Spleen (tissue), 11 donors: ENCODE measurements around the gene METAP1D. TPM values are rescaled to one million over a fixed set of nuclear protein-coding genes. Genes with fewer than 3 reads are reported as not detected.

ENCODE experiments used
- DNase-seq: peaks from one replicate; pipeline ENCODE4 v3.0.0-alpha.2; 2020
- H3K27ac ChIP-seq, 8 donors: fragments of 200-600 bp; sonication (generic) in 7 of 8; 1 replicate in 4 of 8; 2 replicates in 4 of 8; pipeline versions ENCODE4 v1.5.0 to v1.8.0; 2016 to 2021; ENCODE audit warnings: inconsistent platforms in 4 of 8, mild to moderate bottlenecking in 4 of 8, moderate library complexity in 1 of 8
- H3K27me3 ChIP-seq, 7 donors: fragments of 200-600 bp; sonication (generic) in 6 of 7; replicated peaks in 1 of 7; 1 replicate in 4 of 7; 2 replicates in 3 of 7; pipeline versions ENCODE4 v1.5.0 to v1.8.0; 2016 to 2021; ENCODE audit warnings: inconsistent platforms in 3 of 7, mild to moderate bottlenecking in 1 of 7
- H3K36me3 ChIP-seq, 6 donors: fragments of 200-600 bp; sonication (generic) in 5 of 6; 1 replicate in 4 of 6; 2 replicates in 2 of 6; pipeline versions ENCODE4 v1.5.0 to v1.8.0; 2016 to 2021; ENCODE audit warnings: inconsistent platforms in 2 of 6
- H3K4me1 ChIP-seq, 6 donors: fragments of 200-600 bp; sonication (generic) in 5 of 6; 1 replicate in 3 of 6; 2 replicates in 3 of 6; pipeline versions ENCODE4 v1.5.0 to v1.8.0; 2016 to 2021; ENCODE audit warnings: inconsistent platforms in 3 of 6
- H3K4me3 ChIP-seq, 8 donors: fragments of 200-600 bp; sonication (generic) in 7 of 8; 1 replicate in 4 of 8; 2 replicates in 4 of 8; pipeline versions ENCODE4 v1.5.0 to v1.8.0; 2016 to 2021; ENCODE audit warnings: inconsistent platforms in 4 of 8, mild to moderate bottlenecking in 4 of 8, moderate library complexity in 2 of 8
- H3K9me3 ChIP-seq, 8 donors: fragments of 200-600 bp; sonication (generic) in 7 of 8; 1 replicate in 4 of 8; 2 replicates in 4 of 8; pipeline versions ENCODE4 v1.5.0 to v1.8.0; 2016 to 2021; ENCODE audit warnings: inconsistent platforms in 4 of 8
- POLR2A ChIP-seq, 3 donors: fragments of 450-650 bp; IDR thresholded peaks; one replicate each; pipeline ENCODE4 v1.5.1; 2017; ENCODE audit warnings: antibody characterized with exemption in 3 of 3, mild to moderate bottlenecking in 1 of 3
- POLR2AphosphoS5 ChIP-seq, 3 donors: sonication (generic); formaldehyde crosslinking; IDR thresholded peaks; one replicate each; pipeline ENCODE4 v1.5.1; 2017; ENCODE audit warnings: antibody characterized with exemption in 3 of 3
- WGBS, 5 donors: extraction: QIAGEN DNeasy Blood & Tissue Kit in 3 of 5; methylation state at CpG; one replicate each; pipeline versions ENCODE4 v1.1.5 to v1.1.7; 2013 to 2018; 5-methylcytosine and 5-hydroxymethylcytosine counted together
- intact Hi-C: fragments of 100-400 bp; cut with DNase I; formaldehyde crosslinking; loops from one replicate; pipeline ENCODE4 v1.15.0; 2023; ENCODE audit warnings: low total_unique reads
- polyA plus RNA-seq, 3 donors: library from polyadenylated mRNA; stranded (reverse); fragments of 200-250 nt; gene quantifications; one replicate each; pipeline ENCODE4 v1.2.1, GENCODE V29; 2013
- total RNA-seq, 7 donors: library from RNA; depleted of rRNA in 3 of 7; stranded (reverse); fragments of >200 nt in 3 of 7; fragmentation: NEBNext Ultra II Directional in 4 of 7; extraction: Animal tissue kit (Norgen Biotek cat#: 25700) in 4 of 7; gene quantifications; one replicate each; pipeline versions ENCODE4 v1.1.0 to v1.2.1, GENCODE V29; 2016 to 2021
- TF ChIP-seq, protein P1 (sequence below), 11 experiments: fragments of 200-600 bp in 7 of 11; fragments of 450-650 bp in 4 of 11; sonication (generic) in 4 of 11; IDR thresholded peaks in 8 of 11; conservative IDR thresholded peaks in 3 of 11; 1 replicate in 7 of 11; 2 replicates in 4 of 11; pipeline versions ENCODE4 v1.4.0 to v1.8.0; 2016 to 2021; ENCODE audit warnings: antibody characterized with exemption in 11 of 11, inconsistent platforms in 4 of 11, mild to moderate bottlenecking in 1 of 11
- donor health status: healthy with polysubstance abuse.
- donor health status: DM: no; HTN: no; CAD: no; lungs with moderate emphysema.
- donor health status: DM: no; HTN: no; CAD: no.
- donor health status: Bipolar disorder and iron deficiency.
- donor health status: healthy.
- donor health status: DM: no; HTN: no; CAD: no.
- donor health status: DM: yes; HTN: yes; CAD: no.

Gene METAP1D
- total and polyA plus RNA-seq, 10 donors = 4.9 to 11.9 (median 8.0) TPM

DNA sequence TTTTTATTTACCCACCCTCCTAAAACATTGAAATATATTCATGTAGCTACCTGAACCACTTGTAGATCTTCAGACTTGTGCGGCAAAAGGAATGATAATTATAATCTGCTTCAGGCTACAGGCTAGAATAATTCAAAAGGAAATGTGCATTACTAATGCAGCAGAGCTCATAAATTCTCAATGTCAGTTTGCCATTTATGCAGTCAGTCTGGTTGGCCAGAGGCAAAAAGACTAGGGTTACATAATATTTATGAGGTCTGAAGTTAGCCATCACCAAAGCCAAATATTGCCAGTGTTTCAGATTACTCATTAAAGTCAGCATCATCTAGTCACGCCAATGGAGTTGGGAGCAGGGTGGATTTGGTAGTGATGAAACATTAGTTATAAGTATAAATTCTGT is 38.9 kb downstream of the METAP1D start:
- Histone ChIP-seq H3K27ac (no peak overlapping the region), H3K27me3 (no peaks in the 10 kb centered on the region), H3K36me3 (no peaks in the 10 kb centered on the region), H3K9me3 (no peaks in the 10 kb centered on the region), H3K4me3 (no peak overlapping the region), H3K4me1 (no peaks in the 10 kb centered on the region)
- no peak for DNase-seq
- no peak for TF ChIP-seq POLR2A (IDR thresholded peaks at IDR 0.05)
- TF ChIP-seq POLR2AphosphoS5 (IDR thresholded peaks at IDR 0.05) = no peak
- TF ChIP-seq, protein P1, sequence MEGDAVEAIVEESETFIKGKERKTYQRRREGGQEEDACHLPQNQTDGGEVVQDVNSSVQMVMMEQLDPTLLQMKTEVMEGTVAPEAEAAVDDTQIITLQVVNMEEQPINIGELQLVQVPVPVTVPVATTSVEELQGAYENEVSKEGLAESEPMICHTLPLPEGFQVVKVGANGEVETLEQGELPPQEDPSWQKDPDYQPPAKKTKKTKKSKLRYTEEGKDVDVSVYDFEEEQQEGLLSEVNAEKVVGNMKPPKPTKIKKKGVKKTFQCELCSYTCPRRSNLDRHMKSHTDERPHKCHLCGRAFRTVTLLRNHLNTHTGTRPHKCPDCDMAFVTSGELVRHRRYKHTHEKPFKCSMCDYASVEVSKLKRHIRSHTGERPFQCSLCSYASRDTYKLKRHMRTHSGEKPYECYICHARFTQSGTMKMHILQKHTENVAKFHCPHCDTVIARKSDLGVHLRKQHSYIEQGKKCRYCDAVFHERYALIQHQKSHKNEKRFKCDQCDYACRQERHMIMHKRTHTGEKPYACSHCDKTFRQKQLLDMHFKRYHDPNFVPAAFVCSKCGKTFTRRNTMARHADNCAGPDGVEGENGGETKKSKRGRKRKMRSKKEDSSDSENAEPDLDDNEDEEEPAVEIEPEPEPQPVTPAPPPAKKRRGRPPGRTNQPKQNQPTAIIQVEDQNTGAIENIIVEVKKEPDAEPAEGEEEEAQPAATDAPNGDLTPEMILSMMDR (IDR thresholded peaks at IDR 0.05 in 8 of 11, conservative IDR thresholded peaks at IDR 0.05 in 3 of 11) = no peak
- WGBS, 5 donors = 90 to 99% (median 96%) methylated on average over 2 of the region's 2 CpGs
- intact Hi-C loops = no loop called here

- Histone ChIP-seq H3K4me1 (no peaks in the 10 kb centered on the region), H3K9me3 (no peaks in the 10 kb centered on the region), H3K36me3 (no peaks in the 10 kb centered on the region), H3K27me3 (no peaks in the 10 kb centered on the region), H3K27ac (no peak overlapping the region), H3K4me3 (no peak overlapping the region)
- no peak for DNase-seq
- WGBS, 5 donors = 75 to 85% (median 77%) methylated on average over 3 of the region's 3 CpGs
- intact Hi-C loops = no loop called here
- TF ChIP-seq, protein P1 (IDR thresholded peaks at IDR 0.05 in 8 of 11, conservative IDR thresholded peaks at IDR 0.05 in 3 of 11) = no peak
- TF ChIP-seq POLR2A (IDR thresholded peaks at IDR 0.05) (no peak), POLR2AphosphoS5 (IDR thresholded peaks at IDR 0.05) (no peak)
These were observed 39.4 kb downstream of the METAP1D start for GRCh38 chr2:172039011-172039704.

DNA sequence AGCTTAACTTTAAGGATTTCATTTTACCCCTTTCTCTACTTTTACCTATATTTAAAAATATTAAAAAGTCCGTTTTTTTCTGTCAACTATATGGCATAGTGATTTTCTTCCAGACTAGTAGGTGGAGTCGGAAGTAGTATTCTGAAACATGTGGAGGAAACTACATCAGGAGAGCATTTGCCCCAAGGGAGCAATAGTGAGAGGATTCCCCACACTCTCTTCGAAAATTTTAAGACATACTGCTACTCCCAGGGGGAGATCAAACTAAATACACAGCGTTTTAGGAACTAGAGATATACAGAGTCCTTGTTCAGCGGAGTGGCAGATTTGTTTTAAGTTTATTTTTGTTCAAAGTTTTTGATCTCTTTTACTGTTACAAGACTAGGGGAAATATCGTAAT is 40.6 kb downstream of the METAP1D start:
- intact Hi-C loops = no loop called here

DNA sequence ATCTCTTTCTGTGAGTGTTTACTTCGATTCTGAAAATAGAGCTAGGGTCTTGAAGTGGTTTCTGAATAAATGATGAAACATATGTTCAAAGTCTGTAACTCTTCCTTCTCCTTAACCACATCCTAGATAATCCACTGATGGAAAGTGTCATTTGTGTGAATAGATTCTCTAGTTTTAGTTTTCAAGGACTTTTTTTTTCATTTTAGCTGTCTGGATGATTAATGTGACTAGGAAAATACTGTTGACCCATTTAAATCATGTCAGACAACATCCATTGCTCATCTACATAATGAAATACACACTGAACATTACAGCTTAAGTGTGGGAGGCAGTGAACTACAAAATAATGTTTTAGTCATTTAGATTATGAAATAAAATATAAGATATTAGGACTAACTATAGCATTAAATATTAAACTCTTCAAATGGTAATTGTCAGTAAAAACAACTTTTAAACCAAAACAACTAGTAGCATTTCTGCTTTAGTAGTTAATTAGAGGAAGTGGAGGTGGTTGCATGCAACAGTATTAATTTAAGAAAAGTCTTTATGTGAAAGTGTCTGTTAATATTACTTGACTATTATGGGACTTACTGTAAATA is 46.4 kb downstream of the METAP1D start:
- no peak overlapping the region for H3K4me3 ChIP-seq
- DNase-seq = no peak

More for the DNA sequence above, 40.6 kb downstream of the METAP1D start:
- TF ChIP-seq POLR2A (IDR thresholded peaks at IDR 0.05) = no peak
- TF ChIP-seq POLR2AphosphoS5 (IDR thresholded peaks at IDR 0.05) = no peak
- TF ChIP-seq, protein P1 (IDR thresholded peaks at IDR 0.05 in 8 of 11, conservative IDR thresholded peaks at IDR 0.05 in 3 of 11) = no peak
- H3K27ac ChIP-seq = no peak overlapping the region
- no peaks in the 10 kb centered on the region for H3K4me1 ChIP-seq
- no peak for DNase-seq
- H3K9me3 ChIP-seq = no peaks in the 10 kb centered on the region
- H3K4me3 ChIP-seq = no peak overlapping the region
- WGBS, 5 donors = 77 to 88% (median 79%) methylated on average over 6 of the region's 6 CpGs
- no peaks in the 10 kb centered on the region for H3K36me3 ChIP-seq
- H3K27me3 ChIP-seq = no peaks in the 10 kb centered on the region

More for the DNA sequence above, 46.4 kb downstream of the METAP1D start:
- Histone ChIP-seq H3K27ac (no peak overlapping the region), H3K9me3 (no peaks in the 10 kb centered on the region), H3K4me1 (no peaks in the 10 kb centered on the region), H3K36me3 (no peaks in the 10 kb centered on the region), H3K27me3 (no peaks in the 10 kb centered on the region)
- TF ChIP-seq POLR2AphosphoS5 (IDR thresholded peaks at IDR 0.05) (no peak), POLR2A (IDR thresholded peaks at IDR 0.05) (no peak)
- TF ChIP-seq, protein P1 (IDR thresholded peaks at IDR 0.05 in 8 of 11, conservative IDR thresholded peaks at IDR 0.05 in 3 of 11) = no peak
- intact Hi-C loops = no loop called here
- WGBS, 5 donors = 13 to 30% (median 18%) methylated on average over 1 of the region's 1 CpG
